HEK293 (cell line): Measurements from ENCODE around the gene KRT36.

Source experiments
- HOXD13 ChIP-seq: sonication (generic); formaldehyde crosslinking; IDR thresholded peaks from 2 replicates; pipeline ENCODE4 v1.8.0; 2022; ENCODE audit warnings: missing genetic modification reagents, borderline replicate concordance
- REST ChIP-seq: fragments of 450-650 bp; formaldehyde crosslinking; IDR thresholded peaks from 2 replicates; pipeline ENCODE4 v1.5.1; 2016; ENCODE audit warnings: missing biosample characterization, missing genetic modification characterization
- ZNF292 ChIP-seq: fragments of 450-650 bp; formaldehyde crosslinking; IDR thresholded peaks from 2 replicates; pipeline ENCODE4 v1.5.1; 2016; ENCODE audit warnings: low read depth, missing biosample characterization, missing genetic modification characterization, borderline replicate concordance
- TF ChIP-seq, protein P1 (sequence below): fragments of 450-650 bp; formaldehyde crosslinking; IDR thresholded peaks from 2 replicates; pipeline ENCODE4 v1.5.1; 2016; ENCODE audit warnings: missing biosample characterization, missing genetic modification characterization

GRCh38 chr17:41446806-41447205, 42.9 kb downstream of the KRT36 start:
- TF ChIP-seq, protein P1, sequence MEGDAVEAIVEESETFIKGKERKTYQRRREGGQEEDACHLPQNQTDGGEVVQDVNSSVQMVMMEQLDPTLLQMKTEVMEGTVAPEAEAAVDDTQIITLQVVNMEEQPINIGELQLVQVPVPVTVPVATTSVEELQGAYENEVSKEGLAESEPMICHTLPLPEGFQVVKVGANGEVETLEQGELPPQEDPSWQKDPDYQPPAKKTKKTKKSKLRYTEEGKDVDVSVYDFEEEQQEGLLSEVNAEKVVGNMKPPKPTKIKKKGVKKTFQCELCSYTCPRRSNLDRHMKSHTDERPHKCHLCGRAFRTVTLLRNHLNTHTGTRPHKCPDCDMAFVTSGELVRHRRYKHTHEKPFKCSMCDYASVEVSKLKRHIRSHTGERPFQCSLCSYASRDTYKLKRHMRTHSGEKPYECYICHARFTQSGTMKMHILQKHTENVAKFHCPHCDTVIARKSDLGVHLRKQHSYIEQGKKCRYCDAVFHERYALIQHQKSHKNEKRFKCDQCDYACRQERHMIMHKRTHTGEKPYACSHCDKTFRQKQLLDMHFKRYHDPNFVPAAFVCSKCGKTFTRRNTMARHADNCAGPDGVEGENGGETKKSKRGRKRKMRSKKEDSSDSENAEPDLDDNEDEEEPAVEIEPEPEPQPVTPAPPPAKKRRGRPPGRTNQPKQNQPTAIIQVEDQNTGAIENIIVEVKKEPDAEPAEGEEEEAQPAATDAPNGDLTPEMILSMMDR, result no peak
- TF ChIP-seq REST (tag by site-specific recombination), result no peak
- TF ChIP-seq ZNF292 (tag by site-specific recombination), result no peak
- no peak for TF ChIP-seq HOXD13 (CRISPR knock-in tag)
